GM12801 (cell line): ENCODE results near the gene FAM184B.

Source experiments
- TF ChIP-seq, protein P1 (sequence below): IDR thresholded peaks from one replicate; pipeline ENCODE4 v1.5.1; 2011; ENCODE audit warnings: control low read depth; ENCODE audit not compliant: insufficient read length; ENCODE audit errors: extremely low read depth

Gene FAM184B

DNA sequence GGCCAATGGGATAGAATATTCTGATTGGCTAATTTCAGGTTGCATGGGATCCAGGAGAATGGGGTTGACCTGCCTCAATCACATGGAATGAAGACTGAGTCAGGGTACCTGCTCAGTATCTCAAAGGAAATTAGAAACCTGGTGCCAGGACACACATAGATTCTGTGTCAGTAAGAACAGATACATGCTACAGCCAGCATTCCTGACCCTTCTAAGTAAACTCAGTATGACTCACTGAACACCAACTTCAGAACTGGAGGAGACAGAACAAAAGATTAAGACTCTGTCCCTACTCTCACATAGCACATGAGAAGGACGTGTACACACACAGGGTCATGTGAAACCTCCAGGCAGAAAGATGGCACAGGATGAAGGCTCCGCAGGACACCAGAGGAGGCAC lies 54.5 kb downstream of the FAM184B start:
- TF ChIP-seq, protein P1, sequence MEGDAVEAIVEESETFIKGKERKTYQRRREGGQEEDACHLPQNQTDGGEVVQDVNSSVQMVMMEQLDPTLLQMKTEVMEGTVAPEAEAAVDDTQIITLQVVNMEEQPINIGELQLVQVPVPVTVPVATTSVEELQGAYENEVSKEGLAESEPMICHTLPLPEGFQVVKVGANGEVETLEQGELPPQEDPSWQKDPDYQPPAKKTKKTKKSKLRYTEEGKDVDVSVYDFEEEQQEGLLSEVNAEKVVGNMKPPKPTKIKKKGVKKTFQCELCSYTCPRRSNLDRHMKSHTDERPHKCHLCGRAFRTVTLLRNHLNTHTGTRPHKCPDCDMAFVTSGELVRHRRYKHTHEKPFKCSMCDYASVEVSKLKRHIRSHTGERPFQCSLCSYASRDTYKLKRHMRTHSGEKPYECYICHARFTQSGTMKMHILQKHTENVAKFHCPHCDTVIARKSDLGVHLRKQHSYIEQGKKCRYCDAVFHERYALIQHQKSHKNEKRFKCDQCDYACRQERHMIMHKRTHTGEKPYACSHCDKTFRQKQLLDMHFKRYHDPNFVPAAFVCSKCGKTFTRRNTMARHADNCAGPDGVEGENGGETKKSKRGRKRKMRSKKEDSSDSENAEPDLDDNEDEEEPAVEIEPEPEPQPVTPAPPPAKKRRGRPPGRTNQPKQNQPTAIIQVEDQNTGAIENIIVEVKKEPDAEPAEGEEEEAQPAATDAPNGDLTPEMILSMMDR: no peak

DNA sequence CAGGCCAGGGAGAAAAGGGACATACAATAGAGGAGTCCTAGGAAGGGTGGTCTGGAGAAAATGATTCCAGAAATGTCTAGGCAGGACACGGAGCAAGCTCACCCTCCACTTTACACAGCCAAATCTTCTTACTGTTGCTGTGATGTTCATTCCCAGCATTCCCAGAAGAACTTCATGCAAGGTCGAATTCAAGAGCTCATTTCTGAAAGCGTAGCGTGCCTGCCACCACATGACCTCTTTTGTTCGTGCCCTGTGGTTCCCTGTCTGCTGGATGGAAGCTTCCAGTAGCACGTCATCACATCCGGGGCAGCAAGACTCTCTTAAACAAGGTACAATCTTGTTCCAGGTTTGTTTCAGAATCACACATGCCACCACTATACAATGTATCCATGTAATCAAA lies 57.8 kb downstream of the FAM184B start:
- TF ChIP-seq, protein P1: no peak

DNA sequence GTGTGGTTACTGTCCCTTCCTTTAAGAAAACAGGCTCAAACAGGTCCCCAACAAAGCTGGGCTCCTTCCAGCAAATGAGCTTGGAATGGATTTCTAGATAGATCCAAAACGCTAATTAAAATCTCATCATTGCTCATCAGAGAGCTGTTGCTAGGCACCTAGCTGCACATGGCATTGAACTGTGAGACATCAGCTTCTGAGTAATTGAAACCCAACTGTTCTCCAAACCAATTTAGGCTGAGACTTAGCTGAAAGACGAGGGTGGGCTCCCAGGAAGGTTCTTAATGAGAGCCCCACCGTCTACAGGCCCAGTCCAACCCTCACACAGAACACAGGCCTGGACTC lies 59.1 kb downstream of the FAM184B start:
- TF ChIP-seq, protein P1: no peak

DNA sequence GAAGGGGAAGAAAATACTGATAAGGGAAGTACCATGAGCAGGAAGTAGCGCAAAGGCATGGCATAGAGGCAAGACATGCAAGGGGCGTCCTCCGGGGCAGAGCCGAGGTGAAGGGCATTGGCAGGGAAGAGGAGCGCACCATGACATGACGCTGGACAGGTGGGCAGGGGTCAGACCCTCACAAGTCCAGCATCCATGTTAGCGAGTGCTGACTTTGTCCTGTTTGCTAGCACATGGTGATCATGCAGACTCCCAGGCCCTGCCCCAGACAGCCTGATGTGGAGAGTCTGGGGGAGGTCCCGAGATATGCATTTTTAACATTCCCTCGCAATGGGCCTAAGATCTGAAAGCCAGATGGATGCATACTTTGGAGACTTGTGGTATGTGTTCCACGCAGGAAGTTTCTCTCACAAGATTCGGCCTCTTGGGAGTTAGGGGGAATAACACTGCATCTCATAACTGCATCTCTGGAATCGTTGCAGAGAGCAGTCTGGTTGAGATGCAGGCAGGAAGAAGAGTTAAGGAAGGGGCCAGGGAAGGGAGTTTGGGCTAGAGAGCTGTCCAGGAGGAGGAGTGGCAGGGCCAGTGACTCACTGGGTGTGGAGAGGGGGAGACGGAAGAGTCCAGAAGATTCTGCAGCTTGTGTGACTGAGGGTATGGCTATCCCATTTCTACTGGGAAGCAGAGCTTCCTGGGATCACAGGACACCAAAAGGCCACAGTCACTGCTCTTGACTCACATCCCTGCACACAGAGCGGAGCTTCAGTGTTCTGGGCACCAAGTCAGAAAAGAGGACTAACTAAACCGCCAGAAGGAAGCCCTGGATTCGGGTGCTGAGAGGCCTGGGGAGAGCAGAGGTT lies 59.7 kb downstream of the FAM184B start:
- TF ChIP-seq, protein P1: no peak

DNA sequence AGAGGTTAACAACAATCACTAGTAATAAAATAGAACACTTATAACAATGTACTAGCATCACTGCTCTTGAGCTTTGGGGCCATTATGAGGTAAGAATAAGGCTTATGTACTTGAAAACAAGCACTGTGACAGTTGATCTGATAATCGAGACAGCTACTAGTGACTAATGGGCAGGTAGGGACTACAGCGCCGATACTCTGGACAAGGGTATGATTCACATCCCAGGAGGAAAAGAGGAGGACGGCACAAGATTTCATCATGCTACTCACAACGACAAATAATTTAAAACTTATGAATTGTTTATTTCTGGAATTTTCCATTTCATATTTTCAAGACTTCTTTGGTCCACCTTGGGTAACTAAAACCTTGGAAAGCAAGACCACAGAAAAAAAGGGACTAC lies 62.3 kb downstream of the FAM184B start:
- TF ChIP-seq, protein P1: no peak

DNA sequence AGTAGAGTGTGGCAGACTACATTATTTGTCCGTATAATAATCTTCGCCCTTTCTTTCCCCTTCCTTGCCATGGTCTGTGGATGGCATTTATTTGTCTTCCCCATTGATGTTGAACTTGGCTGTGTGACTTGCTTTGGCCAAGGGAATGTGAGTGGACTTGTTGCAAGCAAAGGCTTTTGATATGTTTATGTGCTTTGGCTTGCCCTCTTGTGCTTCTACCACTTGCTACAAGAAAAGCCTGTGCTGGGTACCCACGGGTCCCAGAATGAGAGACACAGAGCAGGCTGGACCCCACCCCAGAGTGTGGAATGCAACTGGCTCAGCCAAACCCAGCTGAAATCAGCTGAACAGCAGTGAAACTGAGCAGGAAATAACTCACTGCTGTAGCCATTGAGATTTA lies 63.0 kb downstream of the FAM184B start:
- TF ChIP-seq, protein P1: no peak

DNA sequence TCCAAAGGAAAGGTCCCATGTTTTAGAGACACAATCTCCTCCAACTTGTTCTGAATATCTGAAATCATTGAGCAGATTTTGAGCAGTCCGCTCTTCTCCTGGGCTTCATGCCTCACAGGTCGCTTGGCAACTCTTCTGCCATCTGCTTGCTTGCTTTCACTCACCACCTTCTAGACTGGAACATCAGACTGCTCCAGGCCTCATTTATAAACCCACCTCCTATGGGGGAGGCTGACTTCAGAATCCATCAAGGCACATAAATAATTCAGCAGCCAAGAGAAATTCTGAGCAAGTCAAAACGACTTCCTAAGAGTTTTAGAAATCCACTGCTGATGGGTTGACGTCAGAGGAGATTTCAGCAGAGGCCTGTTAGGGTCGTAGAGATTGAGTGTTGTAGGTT lies 64.1 kb downstream of the FAM184B start:
- TF ChIP-seq, protein P1: no peak
